ENCODE results near the gene IFNL4. TPM values are rescaled to one million over a fixed set of nuclear protein-coding genes. Genes with fewer than 3 reads are reported as not detected.

IFNL4 gene
- total and polyA plus RNA-seq, 2 donors (not counting 1 experiment from before 2014, with no cell fraction given), result not detected

- Histone ChIP-seq H4K20me1 (ENCODE audit: control insufficient read depth, extremely low read depth, insufficient read depth, low read length) (no peaks in the 10 kb centered on the region), H3K36me3 (ENCODE audit: control insufficient read depth, insufficient read depth, low read length) (no peaks in the 10 kb centered on the region), H3K9me3 (ENCODE audit: control insufficient read depth, insufficient read depth, low read depth, low read length) (no peaks in the 10 kb centered on the region), H2AFZ (ENCODE audit: low read length) (no peak overlapping the region), H3K27me3 (ENCODE audit: control insufficient read depth, insufficient read depth, low read length) (peaks cover 8% of the 10 kb centered on the region), H3K79me2 (ENCODE audit: control insufficient read depth, insufficient read depth, low read length) (no peaks in the 10 kb centered on the region), H3K4me3 (replicated peaks in 1 of 4; ENCODE audit: control extremely low read depth in 1 of 4, insufficient read depth in 1 of 4, low read depth in 3 of 4, low read length in 4 of 4) (no peak overlapping the region), H3K4me1 (ENCODE audit: control insufficient read depth, extremely low read depth, insufficient read depth, low read length) (no peaks in the 10 kb centered on the region), H3K4me2 (ENCODE audit: extremely low read depth, insufficient read depth, low read length) (no peak overlapping the region), H3K27ac (ENCODE audit: insufficient read depth, low read length) (no peak overlapping the region), H3K9ac (ENCODE audit: insufficient read depth, low read length) (no peak overlapping the region)
- no peak for TF ChIP-seq EZH2 (IDR thresholded peaks at IDR 0.05; ENCODE audit: low read length, missing control alignments)
- no peak for TF ChIP-seq CTCF (conservative IDR thresholded peaks at IDR 0.05 in 1 of 2, IDR thresholded peaks at IDR 0.05 in 1 of 2; ENCODE audit: low read depth in 1 of 2, low read length in 2 of 2)
- DNase-seq (ENCODE audit: low read depth in 2 of 2), result no peak
Measured at GRCh38 chr19:39207293-39207836, 41.3 kb downstream of the IFNL4 start.

- H3K9me3 ChIP-seq (ENCODE audit: control insufficient read depth, insufficient read depth, low read depth, low read length), result no peaks in the 10 kb centered on the region
- H4K20me1 ChIP-seq (ENCODE audit: control insufficient read depth, extremely low read depth, insufficient read depth, low read length), result no peaks in the 10 kb centered on the region
- H3K36me3 ChIP-seq (ENCODE audit: control insufficient read depth, insufficient read depth, low read length), result no peaks in the 10 kb centered on the region
- peaks cover 8% of the 10 kb centered on the region for H3K27me3 ChIP-seq (ENCODE audit: control insufficient read depth, insufficient read depth, low read length)
- no peak overlapping the region for H3K4me3 ChIP-seq (replicated peaks in 1 of 4; ENCODE audit: control extremely low read depth in 1 of 4, insufficient read depth in 1 of 4, low read depth in 3 of 4, low read length in 4 of 4)
- no peak for TF ChIP-seq CTCF (conservative IDR thresholded peaks at IDR 0.05 in 1 of 2, IDR thresholded peaks at IDR 0.05 in 1 of 2; ENCODE audit: low read depth in 1 of 2, low read length in 2 of 2)
- TF ChIP-seq EZH2 (IDR thresholded peaks at IDR 0.05; ENCODE audit: low read length, missing control alignments), result no peak
- no peak overlapping the region for H3K4me2 ChIP-seq (ENCODE audit: extremely low read depth, insufficient read depth, low read length)
- no peak for DNase-seq (ENCODE audit: low read depth in 2 of 2)
- H3K79me2 ChIP-seq (ENCODE audit: control insufficient read depth, insufficient read depth, low read length), result no peaks in the 10 kb centered on the region
- no peak overlapping the region for H3K9ac ChIP-seq (ENCODE audit: insufficient read depth, low read length)
- no peak overlapping the region for H2AFZ ChIP-seq (ENCODE audit: low read length)
- H3K27ac ChIP-seq (ENCODE audit: insufficient read depth, low read length), result no peak overlapping the region
- no peaks in the 10 kb centered on the region for H3K4me1 ChIP-seq (ENCODE audit: control insufficient read depth, extremely low read depth, insufficient read depth, low read length)
Measured at GRCh38 chr19:39206122-39206521, 42.5 kb downstream of the IFNL4 start.

GRCh38 chr19:39205449-39205764, 43.2 kb downstream of the IFNL4 start:
- DNase-seq (ENCODE audit: low read depth in 2 of 2), result no peak
- no peak overlapping the region for H3K9ac ChIP-seq (ENCODE audit: insufficient read depth, low read length)
- H3K36me3 ChIP-seq (ENCODE audit: control insufficient read depth, insufficient read depth, low read length), result no peaks in the 10 kb centered on the region

More at GRCh38 chr19:39205449-39205764, 43.2 kb downstream of the IFNL4 start:
- Histone ChIP-seq H3K27ac (ENCODE audit: insufficient read depth, low read length) (no peak overlapping the region), H3K27me3 (ENCODE audit: control insufficient read depth, insufficient read depth, low read length) (peaks cover 8% of the 10 kb centered on the region), H3K4me2 (ENCODE audit: extremely low read depth, insufficient read depth, low read length) (no peak overlapping the region), H3K4me1 (ENCODE audit: control insufficient read depth, extremely low read depth, insufficient read depth, low read length) (no peaks in the 10 kb centered on the region), H2AFZ (ENCODE audit: low read length) (no peak overlapping the region), H3K9me3 (ENCODE audit: control insufficient read depth, insufficient read depth, low read depth, low read length) (no peaks in the 10 kb centered on the region), H4K20me1 (ENCODE audit: control insufficient read depth, extremely low read depth, insufficient read depth, low read length) (no peaks in the 10 kb centered on the region), H3K79me2 (ENCODE audit: control insufficient read depth, insufficient read depth, low read length) (no peaks in the 10 kb centered on the region), H3K4me3 (replicated peaks in 1 of 4; ENCODE audit: control extremely low read depth in 1 of 4, insufficient read depth in 1 of 4, low read depth in 3 of 4, low read length in 4 of 4) (no peak overlapping the region)
- TF ChIP-seq EZH2 (IDR thresholded peaks at IDR 0.05; ENCODE audit: low read length, missing control alignments), result no peak
- no peak for TF ChIP-seq CTCF (conservative IDR thresholded peaks at IDR 0.05 in 1 of 2, IDR thresholded peaks at IDR 0.05 in 1 of 2; ENCODE audit: low read depth in 1 of 2, low read length in 2 of 2)

Measured in fibroblast of lung (primary cell).